Stomach smooth muscle (tissue), 2 donors: ENCODE results near the gene TMEM101.
"Not testable (repeated sequence)": the region's sequence is repeated elsewhere in the genome, so short reads cannot be mapped to it uniquely, and the experiment has no call there.

Experiments used
- H3K27ac ChIP-seq: one replicate; pipeline ENCODE4 v1.7.0; 2013; ENCODE audit warnings: mild to moderate bottlenecking, low read length, inconsistent platforms
- H3K27me3 ChIP-seq, 2 donors: one replicate each; pipeline ENCODE4 v1.7.0; 2013; ENCODE audit warnings: low read length in 2 of 2; ENCODE audit not compliant: insufficient read depth in 2 of 2, control insufficient read depth in 1 of 2
- H3K36me3 ChIP-seq, 2 donors: one replicate each; pipeline ENCODE4 v1.7.0; 2013; ENCODE audit warnings: low read length in 2 of 2; ENCODE audit not compliant: control insufficient read depth in 2 of 2, insufficient read depth in 2 of 2
- H3K4me1 ChIP-seq: one replicate; pipeline ENCODE4 v1.7.0; 2013; ENCODE audit warnings: low read length; ENCODE audit not compliant: control insufficient read depth, insufficient read depth
- H3K4me3 ChIP-seq, 2 donors: one replicate each; pipeline ENCODE4 v1.7.0; 2013; ENCODE audit warnings: low read length in 2 of 2
- H3K9ac ChIP-seq, 2 donors: one replicate each; pipeline ENCODE4 v1.7.0; 2013; ENCODE audit warnings: low read length in 2 of 2, mild to moderate bottlenecking in 1 of 2
- H3K9me3 ChIP-seq, 2 donors: one replicate each; pipeline ENCODE4 v1.7.0; 2013; ENCODE audit warnings: low read length in 2 of 2; ENCODE audit not compliant: control insufficient read depth in 2 of 2
- donor health status: healthy.
- donor health status: Pancreatic carcinoma.

The TMEM101 gene

GRCh38 chr17:43999024-43999423 is 15.7 kb downstream of the TMEM101 start:
- H3K9me3 ChIP-seq: no peaks in the 10 kb centered on the region

GRCh38 chr17:43998552-43998951 is 16.2 kb downstream of the TMEM101 start:
- H3K36me3 ChIP-seq: no peaks in the 10 kb centered on the region
- no peak overlapping the region for H3K4me3 ChIP-seq
- H3K4me1 ChIP-seq: peaks cover 6% of the 10 kb centered on the region
- peaks cover 17 to 22% of the 10 kb centered on the region in 2 donors for H3K27me3 ChIP-seq
- H3K9ac ChIP-seq: no peak overlapping the region
- no peak overlapping the region for H3K27ac ChIP-seq
- H3K9me3 ChIP-seq: no peaks in the 10 kb centered on the region

More at GRCh38 chr17:43999024-43999423, 15.7 kb downstream of the TMEM101 start:
- Histone ChIP-seq H3K27me3 (peaks cover 20 to 23% of the 10 kb centered on the region in 2 donors), H3K9ac (no peak overlapping the region), H3K4me1 (peaks cover 6% of the 10 kb centered on the region), H3K27ac (no peak overlapping the region), H3K36me3 (no peaks in the 10 kb centered on the region), H3K4me3 (no peak overlapping the region)

GRCh38 chr17:43997180-43997579 is 17.6 kb downstream of the TMEM101 start:
- not testable (repeated sequence) for H3K9ac ChIP-seq, H3K27ac ChIP-seq, H3K4me1 ChIP-seq, H3K36me3 ChIP-seq, H3K9me3 ChIP-seq, H3K4me3 ChIP-seq
- peaks cover 17 to 19% of the 10 kb centered on the region in 2 donors for H3K27me3 ChIP-seq

- peak overlapping the region in 1 of 2 donors; percentile 38 for H3K9ac ChIP-seq
- peaks cover 15 to 16% of the 10 kb centered on the region in 2 donors for H3K27me3 ChIP-seq
- peak overlapping the region in 1 of 2 donors; percentile 55 for H3K4me3 ChIP-seq
Measured at GRCh38 chr17:43995150-43995471, 19.7 kb downstream of the TMEM101 start.

GRCh38 chr17:43994272-43995149 is 20.3 kb downstream of the TMEM101 start:
- H3K9me3 ChIP-seq: no peaks in the 10 kb centered on the region
- H3K36me3 ChIP-seq: no peaks in the 10 kb centered on the region
- H3K27me3 ChIP-seq: peaks cover 13 to 16% of the 10 kb centered on the region in 2 donors
- peak overlapping the region; percentile 25 to 55 for H3K4me3 ChIP-seq
- no peak overlapping the region for H3K27ac ChIP-seq
- peaks cover 6% of the 10 kb centered on the region for H3K4me1 ChIP-seq
- peak overlapping the region in 1 of 2 donors; percentile 38 for H3K9ac ChIP-seq

More at GRCh38 chr17:43995150-43995471, 19.7 kb downstream of the TMEM101 start:
- Histone ChIP-seq H3K36me3 (no peaks in the 10 kb centered on the region), H3K27ac (no peak overlapping the region), H3K4me1 (peaks cover 6% of the 10 kb centered on the region), H3K9me3 (no peaks in the 10 kb centered on the region)

- Histone ChIP-seq H3K27ac (no peak overlapping the region), H3K36me3 (no peaks in the 10 kb centered on the region), H3K4me1 (peaks cover 6% of the 10 kb centered on the region), H3K4me3 (no peak overlapping the region), H3K27me3 (peaks cover 16 to 20% of the 10 kb centered on the region in 2 donors), H3K9me3 (no peaks in the 10 kb centered on the region), H3K9ac (no peak overlapping the region)
Measured at GRCh38 chr17:43992641-43993040, 22.1 kb downstream of the TMEM101 start.

GRCh38 chr17:43988301-43988700 is 26.5 kb downstream of the TMEM101 start:
- H3K36me3 ChIP-seq: no peaks in the 10 kb centered on the region
- peaks cover 21 to 33% of the 10 kb centered on the region in 2 donors for H3K27me3 ChIP-seq
- no peak overlapping the region for H3K27ac ChIP-seq
- H3K4me3 ChIP-seq: no peak overlapping the region
- H3K9me3 ChIP-seq: no peaks in the 10 kb centered on the region
- no peak overlapping the region for H3K9ac ChIP-seq
- H3K4me1 ChIP-seq: peaks cover 9% of the 10 kb centered on the region

- Histone ChIP-seq H3K9ac (no peak overlapping the region), H3K27me3 (peaks cover 30 to 41% of the 10 kb centered on the region in 2 donors), H3K36me3 (no peaks in the 10 kb centered on the region), H3K4me1 (peaks cover 9% of the 10 kb centered on the region), H3K9me3 (no peaks in the 10 kb centered on the region), H3K27ac (no peak overlapping the region), H3K4me3 (no peak overlapping the region)
Measured at GRCh38 chr17:43987131-43988021, 27.4 kb downstream of the TMEM101 start.

- H3K9ac ChIP-seq: no peak overlapping the region
- peaks cover 9% of the 10 kb centered on the region for H3K4me1 ChIP-seq
- no peak overlapping the region for H3K27ac ChIP-seq
- no peaks in the 10 kb centered on the region for H3K9me3 ChIP-seq
- H3K36me3 ChIP-seq: no peaks in the 10 kb centered on the region
- peaks cover 36 to 46% of the 10 kb centered on the region in 2 donors for H3K27me3 ChIP-seq
- H3K4me3 ChIP-seq: no peak overlapping the region
Measured at GRCh38 chr17:43986225-43986981, 28.4 kb downstream of the TMEM101 start.

- Histone ChIP-seq H3K4me1 (peaks cover 9% of the 10 kb centered on the region), H3K27ac (no peak overlapping the region), H3K27me3 (peaks cover 36 to 48% of the 10 kb centered on the region in 2 donors), H3K9me3 (no peaks in the 10 kb centered on the region), H3K36me3 (no peaks in the 10 kb centered on the region), H3K4me3 (peak overlapping the region in 1 of 2 donors; percentile 60), H3K9ac (no peak overlapping the region)
Measured at GRCh38 chr17:43984521-43984920, 30.2 kb downstream of the TMEM101 start.
